GM20000 (cell line): ENCODE results near the gene ASIC4.

Experiments
- DNase-seq: peaks from one replicate; pipeline ENCODE4 v3.0.0; 2012; ENCODE audit warnings: low spot score
- TF ChIP-seq, protein P1 (sequence below): IDR thresholded peaks from 2 replicates; pipeline ENCODE4 v1.5.1; 2012; ENCODE audit warnings: mild to moderate bottlenecking, control low read depth; ENCODE audit errors: extremely low read depth, missing control alignments

Gene ASIC4

GRCh38 chr2:219566640-219567039, 52.4 kb downstream of the ASIC4 start:
- DNase-seq = peak; percentile 3
- TF ChIP-seq, protein P1, sequence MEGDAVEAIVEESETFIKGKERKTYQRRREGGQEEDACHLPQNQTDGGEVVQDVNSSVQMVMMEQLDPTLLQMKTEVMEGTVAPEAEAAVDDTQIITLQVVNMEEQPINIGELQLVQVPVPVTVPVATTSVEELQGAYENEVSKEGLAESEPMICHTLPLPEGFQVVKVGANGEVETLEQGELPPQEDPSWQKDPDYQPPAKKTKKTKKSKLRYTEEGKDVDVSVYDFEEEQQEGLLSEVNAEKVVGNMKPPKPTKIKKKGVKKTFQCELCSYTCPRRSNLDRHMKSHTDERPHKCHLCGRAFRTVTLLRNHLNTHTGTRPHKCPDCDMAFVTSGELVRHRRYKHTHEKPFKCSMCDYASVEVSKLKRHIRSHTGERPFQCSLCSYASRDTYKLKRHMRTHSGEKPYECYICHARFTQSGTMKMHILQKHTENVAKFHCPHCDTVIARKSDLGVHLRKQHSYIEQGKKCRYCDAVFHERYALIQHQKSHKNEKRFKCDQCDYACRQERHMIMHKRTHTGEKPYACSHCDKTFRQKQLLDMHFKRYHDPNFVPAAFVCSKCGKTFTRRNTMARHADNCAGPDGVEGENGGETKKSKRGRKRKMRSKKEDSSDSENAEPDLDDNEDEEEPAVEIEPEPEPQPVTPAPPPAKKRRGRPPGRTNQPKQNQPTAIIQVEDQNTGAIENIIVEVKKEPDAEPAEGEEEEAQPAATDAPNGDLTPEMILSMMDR = no peak

DNA sequence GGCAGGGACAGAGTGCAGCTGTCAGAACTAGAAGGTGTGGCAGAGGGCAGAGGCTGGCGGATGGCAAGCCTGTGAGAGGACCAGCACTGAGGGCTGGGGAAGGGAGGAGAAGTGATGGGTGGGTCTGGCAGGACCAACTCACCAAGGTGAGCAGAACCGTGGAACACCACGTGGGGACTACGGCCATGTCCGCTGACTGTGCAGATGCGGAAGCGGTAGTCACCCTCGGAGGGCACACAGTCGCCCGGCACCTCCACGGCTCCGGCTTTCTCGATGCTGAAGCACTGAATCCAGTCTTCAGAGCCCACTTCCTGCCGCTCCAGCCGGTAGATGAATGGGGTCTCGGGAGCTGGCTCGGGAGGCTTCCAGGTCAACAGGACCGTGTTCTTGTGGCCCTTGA, 52.8 kb downstream of the ASIC4 start:
- no peak for DNase-seq
- TF ChIP-seq, protein P1 = no peak

DNA sequence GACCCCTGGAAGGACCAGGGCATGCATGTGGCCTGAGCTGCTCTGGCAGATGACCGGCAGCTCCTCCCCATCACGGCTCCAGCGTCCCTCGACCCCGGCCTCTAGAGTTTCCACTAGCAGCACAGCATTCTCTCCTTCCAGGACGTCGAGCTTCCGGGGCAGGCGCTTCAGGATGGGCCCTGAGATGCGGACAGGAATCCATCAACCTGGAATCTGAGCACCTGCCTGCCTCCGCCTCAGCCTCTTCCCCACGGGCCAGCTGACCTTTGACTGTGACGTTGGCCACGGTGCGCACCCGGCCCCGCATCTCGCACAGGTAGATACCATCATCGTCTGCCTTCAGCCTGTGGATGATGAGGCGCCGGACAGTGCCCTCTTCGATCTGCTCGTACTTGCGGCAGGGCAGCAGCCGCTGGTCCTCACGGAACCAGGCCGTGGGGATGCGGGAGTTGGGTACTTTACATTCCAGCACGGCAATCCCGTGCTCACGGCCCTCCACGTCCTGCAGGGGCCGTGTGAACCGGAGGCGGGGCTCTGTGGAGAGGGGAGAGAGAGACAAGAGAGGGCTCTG, 53.6 kb downstream of the ASIC4 start:
- TF ChIP-seq, protein P1 = no peak
- peak; percentile 12 for DNase-seq

- DNase-seq = peak; percentile 5
- TF ChIP-seq, protein P1 = no peak
These were observed 54.8 kb downstream of the ASIC4 start for GRCh38 chr2:219569041-219569440.

GRCh38 chr2:219569635-219570034, 55.4 kb downstream of the ASIC4 start:
- peak; percentile 19 for DNase-seq
- TF ChIP-seq, protein P1 = no peak

GRCh38 chr2:219570194-219570923, 56.1 kb downstream of the ASIC4 start:
- TF ChIP-seq, protein P1 = no peak
- DNase-seq = peak; percentile 47

DNA sequence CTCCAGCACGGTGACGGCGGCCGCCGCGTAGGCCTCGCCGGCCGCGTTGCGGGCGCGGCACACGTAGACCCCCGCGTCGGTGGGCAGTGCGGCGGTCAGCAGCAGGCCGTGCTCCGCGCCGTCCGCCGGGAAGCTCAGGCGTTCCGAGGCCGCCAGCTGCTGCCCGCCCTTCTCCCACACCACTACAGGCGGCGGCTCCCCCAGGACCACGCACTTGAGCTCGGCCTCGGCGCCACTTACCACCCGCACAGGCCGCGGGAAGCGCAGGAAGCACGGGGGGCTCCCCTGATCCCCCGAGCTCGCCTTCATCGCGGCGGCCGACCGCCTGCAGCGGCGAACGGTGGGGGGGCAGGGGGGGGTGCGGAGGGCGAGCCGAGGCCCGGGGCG, 56.6 kb downstream of the ASIC4 start:
- peak; percentile 39 for DNase-seq
- TF ChIP-seq, protein P1 = no peak
